HG03066 (cell line): Measurements from ENCODE around the gene CSDE1.

Experiments
- ATAC-seq: cut with Tn5 transposase; IDR thresholded peaks from one replicate; pipeline ENCODE4 v1.9.1; 2021; ENCODE audit warnings: low read depth; ENCODE audit not compliant: unreplicated experiment

Gene CSDE1

DNA sequence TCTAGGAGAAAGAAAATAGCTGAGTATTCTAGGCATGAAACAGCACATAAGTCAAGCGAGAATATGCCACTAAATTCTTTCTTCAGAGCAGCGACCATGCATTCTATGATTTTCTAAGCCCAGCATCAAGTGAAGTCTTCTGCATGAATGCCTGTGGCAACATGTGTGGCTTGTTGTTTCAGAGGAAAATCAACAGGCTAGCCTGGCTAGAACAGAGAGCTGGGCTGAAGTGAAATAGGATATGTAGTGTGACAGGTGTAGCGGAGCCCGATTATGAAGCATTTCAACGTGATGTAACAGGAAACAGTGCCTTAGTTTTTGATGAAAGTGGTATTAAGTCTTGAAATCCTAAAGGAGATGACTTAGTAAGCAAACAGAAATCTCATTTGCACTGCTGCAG lies 7.0 kb downstream of the CSDE1 start:
- no peak for ATAC-seq

DNA sequence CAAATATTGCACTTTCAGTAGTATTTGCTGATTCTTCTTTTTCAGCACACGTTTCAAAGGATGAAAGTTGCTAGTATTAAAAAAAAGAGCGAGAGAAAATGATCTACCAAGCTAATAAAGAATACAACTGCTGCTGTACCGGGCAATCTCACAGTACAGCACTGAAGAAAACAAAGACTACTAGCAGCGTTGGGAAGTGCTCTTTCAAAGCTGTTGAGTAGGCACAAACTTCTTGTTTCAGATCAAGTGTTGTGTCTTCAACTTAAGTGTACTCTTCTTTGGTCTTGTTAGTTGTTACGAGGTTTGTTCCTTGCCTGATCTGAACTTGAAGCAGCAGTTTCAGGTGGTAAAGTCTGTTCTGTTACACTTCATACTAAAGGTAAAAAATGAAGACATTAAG lies 7.9 kb downstream of the CSDE1 start:
- ATAC-seq: no peak

DNA sequence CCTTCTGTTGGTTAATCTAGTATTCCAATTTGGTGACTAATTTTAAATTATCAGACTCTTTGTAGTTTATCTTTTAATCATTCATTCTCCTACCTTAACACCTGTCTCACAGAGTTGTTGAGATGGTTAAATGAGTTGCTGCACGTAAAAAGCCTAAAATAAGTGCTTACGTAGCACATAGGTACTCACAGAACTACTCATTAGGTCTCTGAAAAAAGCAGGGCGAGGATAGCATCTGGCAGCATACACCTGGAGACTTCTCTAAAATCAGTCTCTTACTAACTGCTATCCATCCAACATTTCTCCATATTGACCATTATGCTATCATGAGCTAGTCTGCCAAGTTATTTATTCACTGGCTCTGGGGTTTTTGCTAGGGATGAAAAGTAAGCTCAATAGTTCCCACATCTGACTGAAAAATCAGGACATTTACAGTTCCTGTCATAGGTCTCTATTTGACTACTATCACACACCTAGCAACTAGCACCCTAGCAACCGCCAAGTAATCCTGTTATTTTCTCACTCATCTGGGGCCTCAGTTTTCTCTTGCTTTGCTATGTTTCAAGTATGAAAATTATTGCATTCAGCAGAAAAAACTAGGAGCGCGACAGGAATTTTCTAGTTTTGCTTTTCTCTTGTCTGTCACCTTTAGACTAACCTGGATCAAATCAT lies 11.2 kb downstream of the CSDE1 start:
- ATAC-seq: no peak

DNA sequence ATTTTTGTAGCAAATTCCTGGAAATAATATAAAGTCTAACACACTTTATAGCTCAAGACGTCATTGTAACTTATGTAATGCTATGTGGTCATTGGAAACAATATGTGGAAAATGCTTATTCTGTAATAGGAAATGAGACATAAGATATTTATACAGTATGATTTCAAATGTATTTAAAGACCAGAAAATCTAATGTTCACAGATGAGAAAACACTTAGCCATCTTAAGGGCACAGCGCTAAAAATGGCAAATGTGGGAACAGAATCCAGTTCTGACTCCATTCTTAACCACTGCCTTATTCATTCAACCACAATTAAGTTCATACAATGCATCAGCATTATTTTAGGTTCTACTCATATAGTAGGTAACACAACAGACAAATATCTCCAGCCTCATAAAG lies 12.5 kb downstream of the CSDE1 start:
- ATAC-seq: no peak

DNA sequence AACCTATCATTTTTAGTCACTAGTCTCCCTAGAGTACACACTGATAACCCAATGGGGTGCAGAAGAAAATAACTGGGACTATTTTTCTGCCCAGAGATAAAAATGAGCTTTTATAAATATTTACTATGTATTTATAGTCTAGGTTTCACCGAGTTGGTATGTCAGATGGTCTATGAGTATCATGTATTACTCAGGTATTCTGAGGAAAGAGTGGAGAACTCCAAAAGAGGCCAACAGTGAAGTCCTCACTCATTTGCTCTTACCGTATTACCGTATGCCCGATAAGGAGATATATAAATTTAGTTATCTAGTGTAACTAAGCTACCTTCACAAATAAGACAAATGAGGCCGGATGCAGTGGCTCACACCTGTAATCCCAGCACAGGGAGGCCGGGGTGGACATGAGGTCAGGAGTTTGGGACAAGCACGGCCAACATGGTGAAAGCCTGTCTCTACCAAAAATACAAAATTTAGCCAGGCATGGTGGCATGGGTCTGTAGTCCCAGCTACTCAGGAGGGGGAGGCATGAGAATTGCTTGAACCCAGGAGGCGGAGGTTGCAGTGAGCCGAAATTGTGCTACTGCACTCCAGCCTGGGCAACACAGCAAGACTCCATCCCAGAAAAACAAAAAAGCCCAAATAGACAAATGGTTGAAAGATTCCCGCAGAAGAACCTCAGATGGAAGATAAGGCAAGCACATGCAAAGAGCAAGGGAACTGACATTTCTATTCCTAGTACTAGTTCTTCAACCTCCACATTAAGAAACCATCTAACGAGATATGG lies 15.6 kb downstream of the CSDE1 start:
- no peak for ATAC-seq

DNA sequence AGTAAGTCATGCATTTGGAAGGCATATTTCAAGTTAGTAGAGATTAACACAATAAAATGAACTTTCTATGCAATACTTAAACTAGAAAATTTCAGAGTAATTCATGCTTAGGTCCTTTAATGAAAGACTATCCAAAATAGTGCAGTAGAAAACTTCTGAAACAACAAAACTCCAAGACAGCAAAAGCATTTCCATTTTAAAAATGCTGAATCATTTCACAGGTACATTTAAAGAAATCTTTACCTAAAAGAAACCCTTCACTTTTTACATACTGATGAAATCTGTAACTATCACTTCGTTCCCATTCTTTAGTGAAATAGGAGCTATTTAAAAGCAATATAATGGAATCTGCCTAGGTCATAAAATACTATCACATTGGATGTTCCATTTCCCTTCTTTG lies 17.5 kb downstream of the CSDE1 start:
- no peak for ATAC-seq

DNA sequence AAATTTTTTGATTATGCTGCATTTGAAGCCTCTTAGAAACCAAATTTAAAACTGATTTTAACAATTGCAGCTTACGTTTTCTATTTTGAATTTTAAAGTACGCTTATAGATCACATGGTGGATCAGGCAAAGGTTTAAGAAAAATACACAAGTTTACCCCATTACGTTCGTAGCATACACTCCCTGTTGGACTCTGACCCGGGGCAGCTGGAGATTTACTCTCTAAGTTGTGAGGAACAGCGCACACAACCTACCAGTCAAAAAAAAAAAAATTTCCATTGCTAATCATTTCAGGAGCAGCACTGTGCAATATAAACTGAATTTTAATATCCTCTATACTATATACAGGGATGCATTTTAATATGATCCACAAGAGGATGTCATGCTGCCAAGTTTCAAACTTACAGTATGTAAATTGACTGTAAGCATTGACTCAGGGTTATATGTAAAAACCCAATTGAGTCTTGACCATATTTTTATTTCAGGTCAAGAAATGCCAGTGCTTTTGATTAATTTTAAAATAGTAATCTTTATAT lies 20.4 kb downstream of the CSDE1 start:
- no peak for ATAC-seq

DNA sequence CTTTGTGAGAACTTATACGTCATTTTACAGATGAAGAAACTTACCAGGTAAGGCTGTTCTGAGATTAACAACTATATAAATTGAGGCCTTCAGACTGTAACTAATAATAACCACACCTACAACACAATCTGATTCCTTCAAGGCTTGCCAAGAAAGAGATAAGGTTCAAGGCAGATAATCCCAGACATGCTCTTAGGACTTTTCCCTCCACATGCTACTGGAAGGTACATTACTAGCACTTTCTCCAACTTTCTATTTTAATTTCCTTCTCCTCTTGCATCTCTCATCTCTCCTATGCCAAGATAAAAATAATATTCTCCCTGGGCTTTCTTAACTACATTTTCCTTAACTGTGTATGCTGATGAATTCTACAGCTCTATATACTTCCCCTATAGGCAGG lies 22.3 kb downstream of the CSDE1 start:
- ATAC-seq: no peak

DNA sequence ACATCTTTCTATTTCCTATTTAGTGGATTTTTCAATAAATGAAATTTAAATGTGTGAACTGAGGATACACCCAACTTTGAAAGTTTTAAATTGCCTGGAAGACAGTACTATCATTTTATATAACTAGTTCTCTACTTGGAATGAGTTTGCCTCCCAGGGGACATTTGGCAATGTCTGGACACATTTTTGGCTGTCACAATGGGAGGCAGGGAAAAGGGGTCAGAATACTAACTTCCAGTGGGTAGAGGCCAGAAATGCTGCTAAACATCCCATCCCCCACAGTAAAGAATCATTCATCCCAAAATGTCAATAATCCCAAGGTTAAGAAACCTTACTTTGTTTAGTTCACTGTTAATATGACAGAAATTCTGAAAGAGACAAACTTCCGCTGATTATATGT lies 28.0 kb downstream of the CSDE1 start:
- ATAC-seq: no peak

DNA sequence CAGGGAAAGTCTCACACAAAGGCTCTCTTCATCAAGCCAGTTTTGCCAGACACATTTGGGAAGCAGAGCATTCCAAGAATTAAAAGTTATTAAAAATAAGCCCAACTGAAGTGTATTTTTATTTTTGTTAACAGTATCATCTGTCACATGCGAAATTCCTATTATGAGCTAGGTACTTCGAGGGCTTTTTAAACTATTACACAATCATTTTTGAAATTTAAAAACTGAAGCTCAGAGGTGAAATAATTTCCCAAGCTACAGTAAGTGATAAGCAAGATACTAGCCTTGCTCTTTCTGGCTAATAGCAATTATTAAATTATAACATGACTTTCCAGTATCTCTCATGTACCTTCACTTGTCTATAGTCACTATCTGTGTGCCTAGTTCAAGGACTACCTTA lies 29.2 kb downstream of the CSDE1 start:
- ATAC-seq: no peak

DNA sequence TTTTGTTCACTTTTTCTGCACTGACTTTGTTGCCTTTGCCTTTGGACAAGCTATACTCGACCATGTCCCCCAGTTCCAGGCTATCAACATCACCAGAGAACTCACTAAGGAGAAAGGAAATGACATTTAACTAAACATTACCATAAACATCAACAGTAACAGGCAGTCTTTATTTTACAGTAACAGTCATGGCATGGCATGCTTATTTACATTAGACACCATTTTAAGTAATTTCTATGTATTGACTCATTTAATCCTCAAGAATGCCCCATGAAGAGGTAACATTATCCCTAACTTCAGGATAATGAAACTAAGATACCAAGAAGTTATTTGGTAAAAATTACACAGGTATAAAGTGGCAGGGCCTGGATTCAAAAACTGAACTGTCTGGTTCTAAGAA lies 32.6 kb downstream of the CSDE1 start:
- no peak for ATAC-seq

DNA sequence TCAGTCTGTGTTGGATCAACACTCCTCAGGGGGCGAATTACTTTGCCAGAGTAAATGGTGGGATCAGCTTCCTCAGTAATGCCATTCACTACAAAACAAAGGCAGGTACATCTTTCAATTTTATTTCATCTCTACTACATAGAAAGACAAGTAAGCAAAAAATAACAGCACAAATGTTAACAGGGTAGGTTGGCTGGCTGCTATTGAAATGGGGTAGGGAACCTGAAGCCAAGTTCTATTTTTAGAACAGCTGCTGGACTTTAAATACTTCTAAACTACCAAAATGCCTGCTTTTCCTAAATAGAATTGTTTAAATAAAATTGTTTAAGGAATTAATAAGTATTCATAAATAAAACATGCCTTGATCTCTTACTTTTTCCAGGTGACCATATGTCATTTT lies 33.9 kb downstream of the CSDE1 start:
- no peak for ATAC-seq

DNA sequence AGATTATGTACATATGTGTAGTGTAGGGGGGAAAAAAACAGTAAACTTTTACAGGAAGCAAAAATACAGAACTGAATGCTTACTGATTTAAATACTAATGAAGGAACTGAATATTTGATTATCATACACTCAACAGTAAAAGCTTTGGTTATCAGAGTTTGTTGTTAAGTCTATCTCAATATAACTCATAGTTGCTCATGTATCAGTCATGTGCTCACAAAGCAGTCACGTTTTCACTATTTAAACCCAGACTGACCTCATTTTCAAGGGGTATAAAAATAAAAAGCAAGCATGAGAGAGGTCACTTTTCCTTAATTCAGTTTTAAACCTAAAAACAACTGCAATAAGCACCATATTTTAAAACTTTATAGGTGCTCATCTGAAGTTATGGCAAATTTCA lies 34.3 kb downstream of the CSDE1 start:
- no peak for ATAC-seq

DNA sequence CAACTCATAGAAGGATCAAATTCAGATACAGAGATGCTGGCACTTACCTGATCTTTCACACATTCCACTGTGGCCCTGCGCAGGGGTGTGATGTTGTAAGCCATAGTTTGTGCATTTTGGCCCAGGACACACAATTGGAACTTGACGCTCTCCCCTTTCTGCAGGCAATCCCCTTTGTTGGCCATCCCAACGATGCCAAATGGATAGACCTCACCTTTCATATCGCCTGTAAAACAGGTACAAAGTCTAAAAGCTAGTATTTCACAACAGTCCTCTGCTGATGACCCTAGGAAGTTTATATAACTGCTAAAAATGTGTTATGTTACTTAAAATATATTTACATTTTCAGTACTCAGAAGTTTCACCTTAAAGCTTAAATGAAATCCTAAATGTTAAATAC lies 37.3 kb downstream of the CSDE1 start:
- ATAC-seq: no peak

DNA sequence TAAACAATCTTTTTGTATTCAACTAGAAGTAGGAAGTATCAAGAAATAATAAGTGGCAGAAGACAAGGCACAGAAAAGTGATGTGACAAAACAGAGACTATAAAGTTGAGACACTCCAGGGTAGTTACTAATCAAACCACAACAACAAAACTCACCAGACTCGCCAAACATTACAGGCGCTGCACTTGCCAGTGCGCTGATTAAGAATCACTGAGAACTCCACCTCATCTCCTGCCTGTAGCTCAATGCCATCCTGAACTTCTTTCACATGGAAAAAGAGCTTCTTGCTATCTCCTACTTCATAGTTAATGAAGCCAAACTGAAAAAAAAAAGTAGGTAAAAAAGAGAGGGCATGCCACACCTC lies 38.4 kb downstream of the CSDE1 start:
- ATAC-seq: no peak

DNA sequence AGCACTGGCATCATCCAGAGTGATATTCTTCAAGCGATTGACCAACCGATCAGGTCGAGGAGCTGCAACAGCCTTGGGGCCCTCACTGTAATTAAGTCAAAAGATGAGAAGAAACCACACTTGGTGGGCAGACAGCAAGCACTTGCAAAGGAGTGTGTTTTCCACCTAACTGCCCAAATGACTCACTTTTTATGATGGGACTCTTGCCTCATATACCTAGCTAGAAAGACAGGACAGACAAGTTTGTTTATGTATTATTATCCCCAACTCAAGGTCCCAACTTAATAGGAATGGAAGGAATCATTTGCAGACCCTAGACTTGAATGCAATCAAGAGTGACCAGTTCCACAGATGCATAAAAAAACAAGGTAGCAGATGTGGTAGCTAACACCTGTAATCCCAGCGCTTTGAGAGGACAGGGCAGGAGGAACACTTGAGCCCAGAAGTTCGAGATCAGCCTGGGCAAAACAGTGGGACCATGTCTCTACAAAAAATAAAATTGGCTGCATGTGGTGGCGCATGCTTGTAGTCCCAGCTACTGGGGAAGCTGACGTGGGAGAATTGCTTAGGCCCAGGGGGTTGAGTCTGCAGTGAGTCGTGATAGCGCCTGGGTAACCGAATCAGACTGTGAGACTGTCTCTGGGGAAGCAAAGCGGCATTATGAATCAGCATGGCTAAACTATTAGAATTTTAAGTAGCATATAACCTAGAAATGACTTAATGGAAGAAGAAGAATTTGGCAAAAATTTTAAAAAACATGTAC lies 38.9 kb downstream of the CSDE1 start:
- no peak for ATAC-seq

DNA sequence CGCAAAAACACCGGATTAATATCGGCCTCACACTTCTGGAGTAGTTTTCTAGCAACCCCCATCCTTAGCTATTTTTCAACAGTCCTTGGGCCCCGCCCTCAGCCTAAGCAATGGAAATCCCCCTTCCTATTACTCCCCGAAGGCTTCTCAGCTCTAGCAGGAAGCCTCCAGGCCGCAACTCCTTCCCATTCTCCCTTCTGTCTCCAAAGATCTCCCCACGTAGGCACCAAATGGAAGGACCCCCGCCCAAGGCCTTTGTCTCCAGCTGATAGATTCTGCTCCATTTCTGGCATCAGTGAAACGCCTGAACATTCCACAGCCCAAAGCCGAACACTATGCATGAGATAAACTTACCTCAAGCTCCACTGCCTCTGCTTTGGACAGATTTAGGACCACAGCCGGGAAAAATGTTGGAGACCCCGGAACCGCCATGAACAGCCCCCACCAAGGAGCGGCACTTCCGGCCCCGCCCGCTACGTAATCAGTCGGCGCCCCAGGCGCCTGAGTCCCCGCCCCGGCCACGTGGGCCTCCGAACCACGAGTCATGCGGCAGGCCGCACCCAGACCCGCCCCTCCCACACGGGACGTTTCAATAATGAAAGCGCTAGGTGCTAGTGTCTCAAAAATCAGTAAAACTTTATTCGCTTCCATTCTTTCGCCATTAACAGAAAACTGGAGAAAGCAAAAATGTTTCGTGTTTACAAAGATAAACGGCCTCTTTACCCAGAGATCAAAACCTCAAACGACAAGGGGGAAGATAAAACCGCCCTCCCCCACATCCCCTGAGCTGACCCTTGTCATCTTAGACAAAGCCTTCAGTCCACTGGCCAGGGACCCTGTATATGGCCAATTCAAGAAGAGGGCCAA lies 41.2 kb downstream of the CSDE1 start, which contains the start of gene NRAS:
TSS of gene NRAS (minus strand) at position 468 of the 867 bp plus-strand sequence. CDS start 611 bp downstream, outside the sequence.
- peak; percentile 95 for ATAC-seq

DNA sequence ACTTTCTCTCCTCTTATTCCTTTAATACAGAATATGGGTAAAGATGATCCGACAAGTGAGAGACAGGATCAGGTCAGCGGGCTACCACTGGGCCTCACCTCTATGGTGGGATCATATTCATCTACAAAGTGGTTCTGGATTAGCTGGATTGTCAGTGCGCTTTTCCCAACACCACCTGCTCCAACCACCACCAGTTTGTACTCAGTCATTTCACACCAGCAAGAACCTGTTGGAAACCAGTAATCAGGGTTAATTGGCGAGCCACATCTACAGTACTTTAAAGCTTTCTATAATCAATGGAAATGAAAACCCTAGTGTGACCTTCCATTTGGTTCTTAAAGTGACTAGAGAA lies 41.9 kb downstream of the CSDE1 start:
- no peak for ATAC-seq

DNA sequence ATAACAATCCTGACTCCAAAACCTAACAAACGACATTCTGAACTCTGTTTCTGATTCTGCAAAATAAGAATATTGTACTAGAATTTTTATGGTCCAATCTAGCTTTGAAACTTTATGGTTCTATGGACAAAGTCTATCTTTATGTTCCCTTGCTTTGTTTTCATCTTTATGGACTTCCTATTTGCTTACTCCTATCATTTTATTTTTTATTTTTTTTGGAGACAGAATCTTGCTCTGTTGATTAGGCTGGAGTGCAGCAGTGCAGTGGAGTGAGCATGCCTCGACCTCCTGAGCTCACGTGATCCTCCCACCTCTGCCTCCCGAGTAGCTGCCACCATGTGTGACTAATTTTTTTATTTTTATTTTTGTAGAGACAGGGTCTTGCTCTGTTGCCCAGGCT lies 44.8 kb downstream of the CSDE1 start:
- ATAC-seq: no peak

DNA sequence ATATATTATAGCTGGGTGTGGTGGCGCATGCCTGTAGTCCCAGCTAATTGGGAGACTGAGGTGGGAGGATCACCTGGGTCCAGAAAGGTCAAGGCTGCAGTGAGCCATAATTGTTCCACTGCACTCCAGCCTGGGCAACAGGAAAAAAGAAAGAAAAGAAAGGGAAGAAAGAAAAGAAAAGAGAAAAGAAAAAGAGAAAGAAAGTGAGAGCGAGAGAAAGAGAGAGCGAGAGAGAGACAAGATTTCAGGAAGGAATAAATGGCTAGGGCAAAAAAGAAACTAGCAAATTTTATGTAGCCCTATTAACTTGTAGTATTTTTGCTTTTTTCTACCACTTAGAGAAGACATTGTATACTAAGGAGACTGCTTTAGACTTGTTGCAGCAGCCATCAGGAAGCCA lies 47.4 kb downstream of the CSDE1 start:
- no peak for ATAC-seq

DNA sequence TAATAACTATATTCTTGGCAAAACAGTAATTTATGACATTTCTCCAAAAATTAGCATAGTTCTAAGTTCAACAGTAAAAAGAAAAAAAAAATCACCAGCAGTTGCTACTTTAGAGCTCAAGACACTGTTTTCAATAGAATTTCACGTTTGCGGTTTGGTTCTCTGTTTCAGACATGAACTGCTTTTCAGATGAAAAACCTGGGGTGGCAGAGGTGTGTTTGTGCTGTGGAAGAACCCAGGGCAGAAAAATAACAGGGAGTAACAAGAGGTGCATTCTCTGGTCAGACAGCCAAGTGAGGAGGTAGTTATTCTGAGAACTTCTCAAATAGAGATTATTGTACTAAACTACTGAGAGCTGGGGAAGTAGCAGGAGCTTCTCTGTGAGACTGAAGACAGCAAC lies 50.2 kb downstream of the CSDE1 start:
- ATAC-seq: no peak
